ENCODE results near the gene UGT3A2. TPM values are rescaled to one million over a fixed set of nuclear protein-coding genes. Genes with fewer than 3 reads are reported as not detected.
"Not testable (repeated sequence)": the region's sequence is repeated elsewhere in the genome, so short reads cannot be mapped to it uniquely, and the experiment has no call there.

The UGT3A2 gene
- total RNA-seq, 2 donors from 2014 or later: 0.55 to 4.0 TPM

- WGBS: 36% methylated on average over 3 of the region's 3 CpGs
Observed at GRCh38 chr5:36045895-36046294, 20.8 kb downstream of the UGT3A2 start.

GRCh38 chr5:36041537-36041845, 25.2 kb downstream of the UGT3A2 start:
- Histone ChIP-seq H3K36me3 (no peaks in the 10 kb centered on the region), H3K9me3 (no peaks in the 10 kb centered on the region), H3K27ac (no peak overlapping the region), H3K27me3 (replicated peaks; ENCODE audit: insufficient read depth) (no peaks in the 10 kb centered on the region), H3K4me3 (no peak overlapping the region), H3K4me1 (replicated peaks) (no peaks in the 10 kb centered on the region)
- intact Hi-C loops (cut with DNase I): no loop called here
- DNase-seq (ENCODE audit: low spot score): no peak
- TF ChIP-seq, protein P1, sequence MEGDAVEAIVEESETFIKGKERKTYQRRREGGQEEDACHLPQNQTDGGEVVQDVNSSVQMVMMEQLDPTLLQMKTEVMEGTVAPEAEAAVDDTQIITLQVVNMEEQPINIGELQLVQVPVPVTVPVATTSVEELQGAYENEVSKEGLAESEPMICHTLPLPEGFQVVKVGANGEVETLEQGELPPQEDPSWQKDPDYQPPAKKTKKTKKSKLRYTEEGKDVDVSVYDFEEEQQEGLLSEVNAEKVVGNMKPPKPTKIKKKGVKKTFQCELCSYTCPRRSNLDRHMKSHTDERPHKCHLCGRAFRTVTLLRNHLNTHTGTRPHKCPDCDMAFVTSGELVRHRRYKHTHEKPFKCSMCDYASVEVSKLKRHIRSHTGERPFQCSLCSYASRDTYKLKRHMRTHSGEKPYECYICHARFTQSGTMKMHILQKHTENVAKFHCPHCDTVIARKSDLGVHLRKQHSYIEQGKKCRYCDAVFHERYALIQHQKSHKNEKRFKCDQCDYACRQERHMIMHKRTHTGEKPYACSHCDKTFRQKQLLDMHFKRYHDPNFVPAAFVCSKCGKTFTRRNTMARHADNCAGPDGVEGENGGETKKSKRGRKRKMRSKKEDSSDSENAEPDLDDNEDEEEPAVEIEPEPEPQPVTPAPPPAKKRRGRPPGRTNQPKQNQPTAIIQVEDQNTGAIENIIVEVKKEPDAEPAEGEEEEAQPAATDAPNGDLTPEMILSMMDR (IDR thresholded peaks at IDR 0.05): no peak
- TF ChIP-seq POLR2AphosphoS5 (IDR thresholded peaks at IDR 0.05) (no peak), POLR2A (IDR thresholded peaks at IDR 0.05) (no peak)

More at GRCh38 chr5:36045895-36046294, 20.8 kb downstream of the UGT3A2 start:
- Histone ChIP-seq H3K27ac (no peak overlapping the region), H3K36me3 (no peaks in the 10 kb centered on the region), H3K9me3 (no peaks in the 10 kb centered on the region), H3K27me3 (replicated peaks; ENCODE audit: insufficient read depth) (no peaks in the 10 kb centered on the region), H3K4me1 (replicated peaks) (no peaks in the 10 kb centered on the region), H3K4me3 (no peak overlapping the region)
- no peak for DNase-seq (ENCODE audit: low spot score)
- no peak for TF ChIP-seq POLR2AphosphoS5 (IDR thresholded peaks at IDR 0.05)
- TF ChIP-seq, protein P1 (IDR thresholded peaks at IDR 0.05): no peak
- intact Hi-C loops (cut with DNase I): no loop called here

GRCh38 chr5:36040651-36041536, 25.8 kb downstream of the UGT3A2 start:
- intact Hi-C loops (cut with DNase I): no loop called here
- Histone ChIP-seq H3K4me3 (no peak overlapping the region), H3K9me3 (no peaks in the 10 kb centered on the region), H3K27me3 (replicated peaks; ENCODE audit: insufficient read depth) (no peaks in the 10 kb centered on the region), H3K27ac (no peak overlapping the region), H3K4me1 (replicated peaks) (no peaks in the 10 kb centered on the region), H3K36me3 (no peaks in the 10 kb centered on the region)
- TF ChIP-seq POLR2A (IDR thresholded peaks at IDR 0.05) (no peak), POLR2AphosphoS5 (IDR thresholded peaks at IDR 0.05) (no peak)
- TF ChIP-seq, protein P1 (IDR thresholded peaks at IDR 0.05): no peak
- WGBS: 64% methylated on average over 3 of the region's 3 CpGs
- DNase-seq (ENCODE audit: low spot score): no peak

DNA sequence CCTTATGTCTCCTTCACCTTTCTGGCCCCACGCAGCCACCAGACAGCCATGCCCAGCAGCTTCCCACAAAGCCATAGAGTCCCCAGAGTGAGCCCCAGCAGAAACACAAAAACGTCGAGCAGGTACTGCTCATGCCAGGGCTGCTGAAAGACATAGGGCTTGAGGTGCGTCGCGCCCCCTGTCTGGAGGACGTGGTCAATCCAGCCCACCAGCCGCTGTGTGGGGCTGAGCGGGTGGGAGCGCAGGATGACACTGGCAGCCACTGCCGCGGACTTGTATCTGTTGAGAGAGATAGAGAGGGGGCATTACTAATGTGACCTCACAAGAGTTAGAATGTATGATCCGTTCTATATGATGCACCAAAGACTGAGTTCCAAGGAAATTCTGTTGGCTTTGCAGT, 31.0 kb downstream of the UGT3A2 start:
- H3K4me1 ChIP-seq (replicated peaks): no peaks in the 10 kb centered on the region
- no peaks in the 10 kb centered on the region for H3K9me3 ChIP-seq
- TF ChIP-seq, protein P1 (IDR thresholded peaks at IDR 0.05): no peak
- TF ChIP-seq POLR2AphosphoS5 (IDR thresholded peaks at IDR 0.05) (no peak), POLR2A (IDR thresholded peaks at IDR 0.05) (no peak)
- no peak overlapping the region for H3K27ac ChIP-seq
- WGBS: 94% methylated on average over 13 of the region's 13 CpGs
- no peaks in the 10 kb centered on the region for H3K27me3 ChIP-seq (replicated peaks; ENCODE audit: insufficient read depth)
- H3K4me3 ChIP-seq: no peak overlapping the region
- no peaks in the 10 kb centered on the region for H3K36me3 ChIP-seq
- intact Hi-C loops (cut with DNase I): no loop called here
- DNase-seq (ENCODE audit: low spot score): no peak

- H3K27ac ChIP-seq; H3K27me3 ChIP-seq (replicated peaks; ENCODE audit: insufficient read depth): not testable (repeated sequence)
- 71% methylated on average over 3 of the region's 3 CpGs for WGBS
Observed at GRCh38 chr5:36034536-36035134, 32.0 kb downstream of the UGT3A2 start.

More at GRCh38 chr5:36034536-36035134, 32.0 kb downstream of the UGT3A2 start:
- H3K36me3 ChIP-seq; H3K4me1 ChIP-seq (replicated peaks); H3K4me3 ChIP-seq; H3K9me3 ChIP-seq; DNase-seq (ENCODE audit: low spot score); intact Hi-C loops (cut with DNase I): not testable (repeated sequence)

Measured in prostate gland (tissue), 2 donors.